Mesothelial cell of epicardium (in vitro differentiated cells): ENCODE data around the gene ETV7. TPM values are rescaled to one million over a fixed set of nuclear protein-coding genes. Genes with fewer than 3 reads are reported as not detected.
A peak's percentile ranks its signal among the peaks of the same experiment; 100 is the strongest.

Experiments used
- DNase-seq, 2 experiments: peaks; one replicate each; pipeline ENCODE4 v3.0.0; 2021; ENCODE audit warnings: low spot score in 2 of 2; ENCODE audit not compliant: unreplicated experiment in 2 of 2
- H3K27ac Mint-ChIP-seq: 2 replicates; pipeline ENCODE4 v1.8.0; 2021; ENCODE audit warnings: mixed read lengths
- H3K27me3 Mint-ChIP-seq: 2 replicates; pipeline ENCODE4 v1.8.0; 2021; ENCODE audit warnings: low read depth, mixed read lengths
- H3K36me3 Mint-ChIP-seq: 2 replicates; pipeline ENCODE4 v1.8.0; 2021; ENCODE audit warnings: mixed read lengths
- H3K4me1 Mint-ChIP-seq: 2 replicates; pipeline ENCODE4 v1.8.0; 2021; ENCODE audit warnings: mixed read lengths
- H3K4me3 Mint-ChIP-seq: 2 replicates; pipeline ENCODE4 v1.8.0; 2021; ENCODE audit warnings: mild to moderate bottlenecking, moderate library complexity, mixed read lengths
- H3K9me3 Mint-ChIP-seq: 2 replicates; pipeline ENCODE4 v1.8.0; 2021; ENCODE audit warnings: mixed read lengths
- CTCF ChIP-seq: fragments of 200-600 bp; sonication (generic); IDR thresholded peaks from one replicate; pipeline ENCODE4 v1.5.0; 2021; ENCODE audit warnings: antibody characterized with exemption; ENCODE audit not compliant: unreplicated experiment
- total RNA-seq: library from RNA; stranded (reverse); gene quantifications from 3 replicates; pipeline ENCODE4 v1.2.1, GENCODE V29; 2021

The ETV7 gene
- total RNA-seq, 1 donor from 2014 or later, result 0.47 TPM

GRCh38 chr6:36336208-36336710 is 51.2 kb downstream of the ETV7 start:
- H3K27ac Mint-ChIP-seq, result no peak overlapping the region
- DNase-seq, result no peak
- H3K27me3 Mint-ChIP-seq, result peaks cover 48% of the 10 kb centered on the region
- no peaks in the 10 kb centered on the region for H3K36me3 Mint-ChIP-seq
- H3K9me3 Mint-ChIP-seq, result no peaks in the 10 kb centered on the region
- no peak for TF ChIP-seq CTCF
- H3K4me3 Mint-ChIP-seq, result no peak overlapping the region
- peaks cover 26% of the 10 kb centered on the region for H3K4me1 Mint-ChIP-seq

GRCh38 chr6:36335465-36336207 is 51.8 kb downstream of the ETV7 start:
- no peak for TF ChIP-seq CTCF

GRCh38 chr6:36334832-36335459 is 52.5 kb downstream of the ETV7 start:
- no peak for TF ChIP-seq CTCF
- no peak for DNase-seq
- no peaks in the 10 kb centered on the region for H3K36me3 Mint-ChIP-seq
- H3K27me3 Mint-ChIP-seq, result peaks cover 37% of the 10 kb centered on the region
- no peaks in the 10 kb centered on the region for H3K9me3 Mint-ChIP-seq
- H3K4me1 Mint-ChIP-seq, result peaks cover 22% of the 10 kb centered on the region
- H3K27ac Mint-ChIP-seq, result peak overlapping the region; percentile 66
- H3K4me3 Mint-ChIP-seq, result no peak overlapping the region

More at GRCh38 chr6:36335465-36336207, 51.8 kb downstream of the ETV7 start:
- Mint-ChIP-seq H3K27me3 (peaks cover 44% of the 10 kb centered on the region), H3K27ac (no peak overlapping the region), H3K4me3 (no peak overlapping the region), H3K9me3 (no peaks in the 10 kb centered on the region), H3K36me3 (no peaks in the 10 kb centered on the region), H3K4me1 (peaks cover 23% of the 10 kb centered on the region)
- DNase-seq, result no peak

- H3K4me3 Mint-ChIP-seq, result no peak overlapping the region
- H3K27ac Mint-ChIP-seq, result peak overlapping the region; percentile 66
- no peak for TF ChIP-seq CTCF
- no peaks in the 10 kb centered on the region for H3K36me3 Mint-ChIP-seq
- no peak for DNase-seq
- H3K27me3 Mint-ChIP-seq, result peaks cover 30% of the 10 kb centered on the region
- no peaks in the 10 kb centered on the region for H3K9me3 Mint-ChIP-seq
- H3K4me1 Mint-ChIP-seq, result peaks cover 22% of the 10 kb centered on the region
Measured at GRCh38 chr6:36333931-36334725, 53.3 kb downstream of the ETV7 start.

GRCh38 chr6:36333171-36333895 is 54.1 kb downstream of the ETV7 start:
- no peak for DNase-seq
- H3K27me3 Mint-ChIP-seq, result peaks cover 32% of the 10 kb centered on the region
- peaks cover 22% of the 10 kb centered on the region for H3K4me1 Mint-ChIP-seq
- no peak for TF ChIP-seq CTCF
- H3K9me3 Mint-ChIP-seq, result no peaks in the 10 kb centered on the region
- no peak overlapping the region for H3K4me3 Mint-ChIP-seq
- no peaks in the 10 kb centered on the region for H3K36me3 Mint-ChIP-seq
- no peak overlapping the region for H3K27ac Mint-ChIP-seq
